GM10266 (cell line): ENCODE data around the gene IDUA.
"Not testable (repeated sequence)": the region's sequence is repeated elsewhere in the genome, so short reads cannot be mapped to it uniquely, and the experiment has no call there.

ENCODE experiments used
- DNase-seq: peaks from one replicate; pipeline ENCODE4 v3.0.0; 2012; ENCODE audit errors: extremely low spot score
- CTCF ChIP-seq: IDR thresholded peaks from 2 replicates; pipeline ENCODE4 v1.5.1; 2012; ENCODE audit warnings: mild to moderate bottlenecking, low read depth; ENCODE audit not compliant: control insufficient read depth, insufficient read depth; ENCODE audit errors: missing control alignments

IDUA gene

GRCh38 chr4:998096-998691, 11.3 kb downstream of the IDUA start:
- no peak for DNase-seq
- TF ChIP-seq CTCF = no peak

GRCh38 chr4:999240-999863, 12.5 kb downstream of the IDUA start:
- not testable (repeated sequence) for DNase-seq

- DNase-seq = no peak
- no peak for TF ChIP-seq CTCF
These were observed 13.1 kb downstream of the IDUA start for GRCh38 chr4:999882-1000425.

- no peak for DNase-seq
These were observed 13.9 kb downstream of the IDUA start for GRCh38 chr4:1000686-1001260.

GRCh38 chr4:1001561-1002130, 14.8 kb downstream of the IDUA start:
- no peak for DNase-seq
- no peak for TF ChIP-seq CTCF

More at GRCh38 chr4:1000686-1001260, 13.9 kb downstream of the IDUA start:
- TF ChIP-seq CTCF = no peak

- DNase-seq = no peak
- TF ChIP-seq CTCF = no peak
These were observed 15.3 kb downstream of the IDUA start for GRCh38 chr4:1002131-1002630.

GRCh38 chr4:1002631-1003251, 15.9 kb downstream of the IDUA start:
- TF ChIP-seq CTCF = no peak
- no peak for DNase-seq
